ENCODE results near the gene BHMT2.

GRCh38 chr5:79032782-79033181 is 36.8 kb upstream of the BHMT2 start:
- TF ChIP-seq EZH2 (IDR thresholded peaks at IDR 0.05; ENCODE audit: low read depth, unreplicated experiment) (no peak), CTCF (conservative IDR thresholded peaks at IDR 0.05; ENCODE audit: low read depth in 2 of 2) (no peak), STAT1 (IDR thresholded peaks at IDR 0.05; ENCODE audit: unreplicated experiment) (no peak), EZH2phosphoT487 (IDR thresholded peaks at IDR 0.05; ENCODE audit: unreplicated experiment) (no peak), POLR2AphosphoS5 (IDR thresholded peaks at IDR 0.05; ENCODE audit: low read depth) (no peak), ETS1 (IDR thresholded peaks at IDR 0.05) (no peak), REST (IDR thresholded peaks at IDR 0.05; ENCODE audit: unreplicated experiment) (no peak), CREB1 (CRISPR knock-in tag; IDR thresholded peaks at IDR 0.05; ENCODE audit: low read depth) (no peak), ZNF331 (CRISPR knock-in tag; IDR thresholded peaks at IDR 0.05; ENCODE audit: low read depth) (no peak), JUNB (IDR thresholded peaks at IDR 0.05; ENCODE audit: unreplicated experiment) (no peak), ZNF114 (CRISPR knock-in tag; IDR thresholded peaks at IDR 0.05) (no peak), NANOG (IDR thresholded peaks at IDR 0.05; ENCODE audit: borderline replicate concordance) (no peak)
